Measurements from ENCODE around the gene C12orf54. TPM values are rescaled to one million over a fixed set of nuclear protein-coding genes. Genes with fewer than 3 reads are reported as not detected.

Gene C12orf54
- total RNA-seq: not detected in 2 replicates

DNA sequence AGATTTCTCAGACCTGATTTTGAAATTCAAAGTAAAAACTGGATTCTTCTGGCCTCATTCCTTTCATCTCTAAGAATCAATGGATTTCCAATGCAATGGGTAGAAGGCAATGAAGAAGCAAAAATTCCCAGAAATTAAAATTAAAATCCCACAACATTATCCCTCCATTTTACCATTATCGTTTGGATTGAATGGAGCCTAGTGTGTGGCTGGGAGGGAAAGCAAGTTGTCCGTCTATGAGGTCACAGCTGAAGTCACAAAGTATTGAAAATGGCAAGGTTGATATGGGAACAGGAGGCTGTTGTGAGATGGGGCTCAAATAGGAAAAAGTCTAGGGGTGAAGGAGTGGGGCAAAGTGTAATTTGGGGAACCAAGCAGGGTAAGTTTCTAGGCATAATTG, at the start of gene C12orf54:
C12orf54 (plus strand) TSS at position 301 of the 400 bp plus-strand sequence. CDS start 799 bp downstream, outside the sequence.

DNA sequence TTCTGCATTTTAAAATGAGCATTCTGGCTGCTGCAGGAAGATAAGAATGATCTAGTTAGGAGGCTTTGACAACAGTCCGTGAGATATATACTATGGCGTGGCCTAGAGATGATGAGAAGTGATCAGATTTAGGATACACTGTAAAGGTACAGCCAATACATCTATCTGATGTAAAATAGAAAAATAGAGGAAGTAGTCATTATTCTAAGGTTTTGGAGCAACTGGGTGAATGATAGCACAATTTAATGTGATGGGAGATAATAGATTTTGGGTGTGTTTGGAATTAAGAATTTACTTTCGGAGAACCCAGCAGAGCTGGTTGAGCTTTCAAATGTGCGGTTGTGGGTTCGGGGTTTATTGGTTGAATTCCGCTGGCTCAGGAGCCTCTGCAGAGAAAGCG, 10.0 kb upstream of the C12orf54 start, which contains the start of gene ANP32D:
ANP32D (plus strand) TSS at position 301 of the 400 bp plus-strand sequence. CDS start 106 bp downstream, outside the sequence.

DNA sequence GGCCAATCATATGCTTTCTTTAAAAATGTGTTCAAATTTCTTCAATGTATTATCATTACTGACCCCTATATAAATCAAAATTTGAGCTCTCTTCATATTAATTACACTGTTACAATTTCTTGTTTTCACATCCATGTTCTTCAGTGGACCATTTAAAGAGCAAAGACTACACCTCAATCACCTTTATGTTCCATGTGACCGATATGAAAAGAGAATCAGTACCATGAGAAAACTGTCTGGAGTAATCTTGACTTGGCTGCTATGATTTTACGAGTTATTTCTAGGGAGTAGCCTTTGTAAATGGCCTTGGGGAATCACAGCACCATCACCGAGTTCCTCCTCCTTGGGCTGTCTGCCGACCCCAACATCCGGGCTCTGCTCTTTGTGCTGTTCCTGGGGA, 43.0 kb downstream of the C12orf54 start, which contains the start of gene OR8S1:
OR8S1 (plus strand) TSS at position 301 of the 400 bp plus-strand sequence; CDS start at position 301, 0 bp downstream.

Other genes with a start within 250 kb of the C12orf54 start
- gene ZNF641, start 131.6 kb upstream of the C12orf54 start, total RNA-seq: 4.2 and 5.6 TPM in 2 replicates
- gene ANP32D, start 9.9 kb upstream of the C12orf54 start, total RNA-seq: not detected in 2 replicates
- not detected in 2 replicates for gene OR8S1, start 43.1 kb downstream of the C12orf54 start, total RNA-seq
- gene LALBA, start 87.5 kb downstream of the C12orf54 start, total RNA-seq: not detected in 2 replicates
- 45.1 and 50.1 TPM in 2 replicates for gene KANSL2, start 199.7 kb downstream of the C12orf54 start, total RNA-seq
- 20.7 and 26.3 TPM in 2 replicates for gene CCNT1, start 234.2 kb downstream of the C12orf54 start, total RNA-seq

Data from smooth muscle cell of trachea (primary cell).